ENCODE measurements around the gene ARHGAP9. TPM values are rescaled to one million over a fixed set of nuclear protein-coding genes. Genes with fewer than 3 reads are reported as not detected.
"Not testable (repeated sequence)": the region's sequence is repeated elsewhere in the genome, so short reads cannot be mapped to it uniquely, and the experiment has no call there.

Gene ARHGAP9
- total and polyA plus RNA-seq, 2 donors, result 2.9 to 5.2 TPM

- DNase-seq (ENCODE audit: extremely low spot score); H3K4me3 ChIP-seq (ENCODE audit: low read depth, low read length); H3K4me1 ChIP-seq (ENCODE audit: insufficient read depth); H3K27ac ChIP-seq (ENCODE audit: low read depth); H3K36me3 ChIP-seq (ENCODE audit: insufficient read depth): not testable (repeated sequence)
- 95% methylated on average over 46 of the region's 48 CpGs for WGBS
Observed at GRCh38 chr12:57495051-57495701, 15.5 kb upstream of the ARHGAP9 start.

DNA sequence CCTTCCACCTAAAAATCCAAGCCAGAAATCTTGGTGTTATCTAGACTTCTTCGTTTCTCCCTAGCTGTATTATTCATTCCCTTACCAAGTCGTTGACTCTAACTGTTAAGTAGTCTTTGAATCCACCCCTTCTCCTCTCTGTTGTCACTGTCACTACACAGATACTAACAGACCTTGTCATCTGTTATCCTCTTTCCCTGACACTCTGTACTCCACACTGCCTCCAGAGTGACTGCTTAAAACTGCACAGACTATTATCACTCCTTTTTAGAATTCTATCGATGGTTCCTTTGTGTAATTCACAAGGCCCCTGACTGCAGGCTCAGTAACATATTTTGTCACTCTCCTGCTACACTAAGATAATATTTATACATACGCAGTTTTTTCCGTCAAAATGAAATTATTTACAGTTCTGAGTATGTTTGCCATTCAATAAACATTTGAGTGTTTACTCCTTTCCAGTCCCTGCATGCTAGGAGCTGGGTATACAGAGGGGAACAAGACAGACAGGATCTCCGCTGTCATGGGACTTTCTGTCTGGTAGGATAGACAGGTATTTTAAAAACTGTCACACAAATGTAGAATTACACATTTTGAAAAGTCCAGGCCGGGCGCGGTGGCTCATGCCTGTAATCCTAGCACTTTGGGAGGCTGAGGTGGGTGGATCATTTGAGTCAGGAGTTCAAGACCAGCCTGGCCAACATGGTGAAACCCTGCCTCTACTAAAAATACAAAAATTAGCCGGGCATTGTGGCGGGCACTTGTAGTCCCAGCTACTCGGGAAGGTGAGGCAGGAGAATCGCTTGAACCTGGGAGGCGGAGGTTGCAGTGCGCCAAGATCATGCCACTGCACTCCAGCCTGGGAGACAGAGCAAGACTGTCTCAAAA lies 12.0 kb upstream of the ARHGAP9 start:
- no peak overlapping the region for H3K4me3 ChIP-seq (ENCODE audit: low read depth, low read length)
- no peak for DNase-seq (ENCODE audit: extremely low spot score)
- 93% methylated on average over 15 of the region's 15 CpGs for WGBS
- H3K36me3 ChIP-seq (ENCODE audit: insufficient read depth), result peaks cover 7% of the 10 kb centered on the region
- no peak overlapping the region for H3K27ac ChIP-seq (ENCODE audit: low read depth)
- H3K4me1 ChIP-seq (ENCODE audit: insufficient read depth), result peaks cover 2% of the 10 kb centered on the region

- Histone ChIP-seq H3K4me1 (ENCODE audit: insufficient read depth) (peaks cover 2% of the 10 kb centered on the region), H3K27ac (ENCODE audit: low read depth) (no peak overlapping the region), H3K36me3 (ENCODE audit: insufficient read depth) (peaks cover 7% of the 10 kb centered on the region), H3K4me3 (ENCODE audit: low read depth, low read length) (no peak overlapping the region)
- no peak for DNase-seq (ENCODE audit: extremely low spot score)
- 98% methylated on average over 4 of the region's 4 CpGs for WGBS
Observed at GRCh38 chr12:57490126-57490525, 10.5 kb upstream of the ARHGAP9 start.

DNA sequence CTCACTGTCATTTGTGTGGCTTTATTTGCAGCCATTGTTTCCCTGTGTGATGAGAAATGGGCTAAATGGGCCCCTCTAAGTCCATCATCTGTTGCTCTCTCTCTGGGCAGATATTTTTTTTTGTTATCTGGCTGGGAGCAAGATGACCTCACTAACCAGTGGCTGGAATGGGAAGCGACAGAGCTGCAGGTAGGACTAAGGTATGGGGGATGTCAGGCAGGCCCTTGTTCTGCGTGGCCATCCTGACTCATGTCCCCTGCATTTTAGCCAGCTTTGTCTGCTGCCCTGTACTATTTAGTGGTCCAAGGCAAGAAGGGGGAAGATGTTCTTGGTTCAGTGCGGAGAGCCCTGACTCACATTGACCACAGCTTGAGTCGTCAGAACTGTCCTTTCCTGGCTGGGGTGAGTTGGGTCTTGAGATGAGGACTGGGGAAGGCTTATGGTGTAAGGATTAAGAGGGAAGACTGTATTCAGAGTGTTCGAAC lies 9.5 kb upstream of the ARHGAP9 start:
- no peak overlapping the region for H3K4me3 ChIP-seq (ENCODE audit: low read depth, low read length)
- WGBS, result 89% methylated on average over 5 of the region's 5 CpGs
- H3K27ac ChIP-seq (ENCODE audit: low read depth), result no peak overlapping the region
- H3K4me1 ChIP-seq (ENCODE audit: insufficient read depth), result peaks cover 2% of the 10 kb centered on the region
- DNase-seq (ENCODE audit: extremely low spot score), result no peak
- peaks cover 7% of the 10 kb centered on the region for H3K36me3 ChIP-seq (ENCODE audit: insufficient read depth)

- Histone ChIP-seq H3K4me1 (ENCODE audit: insufficient read depth) (peaks cover 2% of the 10 kb centered on the region), H3K4me3 (ENCODE audit: low read depth, low read length) (peak overlapping the region; percentile 97), H3K27ac (ENCODE audit: low read depth) (no peak overlapping the region), H3K36me3 (ENCODE audit: insufficient read depth) (peaks cover 7% of the 10 kb centered on the region)
- DNase-seq (ENCODE audit: extremely low spot score), result no peak
- 30% methylated on average over 11 of the region's 11 CpGs for WGBS
Observed at GRCh38 chr12:57488402-57489156, 8.9 kb upstream of the ARHGAP9 start.

GRCh38 chr12:57487597-57488401 lies 8.1 kb upstream of the ARHGAP9 start, which contains the start of gene MARS1:
MARS1 (plus strand) TSS chr12:57488068; CDS start chr12:57488091, 23 bp downstream.
- peak within 1 kb of the TSS; percentile 78 for H3K27ac ChIP-seq (ENCODE audit: low read depth)
- H3K36me3 ChIP-seq (ENCODE audit: insufficient read depth), result peaks cover 6% of the 10 kb centered on the region
- WGBS, result 6% methylated on average over 47 of the region's 47 CpGs
- H3K4me1 ChIP-seq (ENCODE audit: insufficient read depth), result peaks cover 2% of the 10 kb centered on the region
- peak within 1 kb of the TSS; percentile 97 for H3K4me3 ChIP-seq (ENCODE audit: low read depth, low read length)
- peak; percentile 91 for DNase-seq (ENCODE audit: extremely low spot score)

GRCh38 chr12:57487055-57487596 lies 7.5 kb upstream of the ARHGAP9 start:
- Histone ChIP-seq H3K4me3 (ENCODE audit: low read depth, low read length) (no peak overlapping the region), H3K27ac (ENCODE audit: low read depth) (no peak overlapping the region), H3K4me1 (ENCODE audit: insufficient read depth) (peaks cover 2% of the 10 kb centered on the region), H3K36me3 (ENCODE audit: insufficient read depth) (peaks cover 5% of the 10 kb centered on the region)
- 87% methylated on average over 27 of the region's 27 CpGs for WGBS
- no peak for DNase-seq (ENCODE audit: extremely low spot score)

DNA sequence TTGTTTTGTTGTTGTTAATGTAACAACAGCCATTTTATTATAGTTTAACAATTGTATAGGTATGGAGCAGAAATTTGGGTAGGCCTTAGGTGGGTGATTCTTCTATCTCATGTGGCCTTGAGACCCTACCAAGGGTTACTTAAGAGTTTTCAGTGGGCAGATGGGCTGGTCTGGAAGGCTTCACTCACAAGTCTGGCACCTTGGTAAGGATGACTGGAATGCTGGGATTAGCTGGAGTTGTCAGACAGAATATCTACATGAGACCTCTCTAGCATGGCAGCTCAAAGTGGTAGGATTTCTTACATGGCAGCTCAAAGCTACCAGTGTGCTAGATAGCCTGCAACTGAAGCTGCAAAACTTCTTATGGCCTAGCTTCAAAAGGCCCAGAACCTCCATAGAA lies 6.0 kb upstream of the ARHGAP9 start:
- DNase-seq (ENCODE audit: extremely low spot score), result no peak
- no peak overlapping the region for H3K4me3 ChIP-seq (ENCODE audit: low read depth, low read length)
- no peaks in the 10 kb centered on the region for H3K36me3 ChIP-seq (ENCODE audit: insufficient read depth)
- no peak overlapping the region for H3K27ac ChIP-seq (ENCODE audit: low read depth)
- peaks cover 2% of the 10 kb centered on the region for H3K4me1 ChIP-seq (ENCODE audit: insufficient read depth)

DNA sequence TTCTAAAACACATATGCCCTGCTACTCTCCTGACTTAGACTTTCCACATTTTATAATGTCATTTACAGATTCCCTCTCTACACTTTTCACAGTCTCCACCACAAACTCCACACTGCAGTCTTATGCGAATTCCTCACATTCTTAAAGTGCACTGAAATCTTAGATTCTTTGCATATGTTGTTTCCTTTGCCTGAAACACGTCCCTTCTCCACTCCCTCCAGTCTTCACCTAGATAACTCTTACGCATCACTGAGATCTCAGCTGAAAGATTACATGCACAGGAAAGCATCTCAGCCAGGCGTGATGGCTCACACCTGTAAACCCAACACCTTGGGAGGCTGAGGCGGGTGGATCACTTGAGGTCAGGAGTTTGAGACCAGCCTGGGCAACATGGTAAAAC lies 3.8 kb upstream of the ARHGAP9 start:
- Histone ChIP-seq H3K36me3 (ENCODE audit: insufficient read depth) (no peaks in the 10 kb centered on the region), H3K4me1 (ENCODE audit: insufficient read depth) (no peaks in the 10 kb centered on the region), H3K4me3 (ENCODE audit: low read depth, low read length) (no peak overlapping the region), H3K27ac (ENCODE audit: low read depth) (no peak overlapping the region)
- WGBS, result 36% methylated on average over 5 of the region's 5 CpGs
- no peak for DNase-seq (ENCODE audit: extremely low spot score)

GRCh38 chr12:57481671-57482070 lies 2.0 kb upstream of the ARHGAP9 start:
- no peak for DNase-seq (ENCODE audit: extremely low spot score)
- 28% methylated on average over 1 of the region's 1 CpG for WGBS
- H3K27ac ChIP-seq (ENCODE audit: low read depth), result no peak overlapping the region
- no peaks in the 10 kb centered on the region for H3K4me1 ChIP-seq (ENCODE audit: insufficient read depth)
- no peak overlapping the region for H3K4me3 ChIP-seq (ENCODE audit: low read depth, low read length)
- H3K36me3 ChIP-seq (ENCODE audit: insufficient read depth), result no peaks in the 10 kb centered on the region

GRCh38 chr12:57479043-57479375 lies 657 bp downstream of the ARHGAP9 start:
- Histone ChIP-seq H3K36me3 (ENCODE audit: insufficient read depth) (no peaks in the 10 kb centered on the region), H3K27ac (ENCODE audit: low read depth) (peak overlapping the region; percentile 12), H3K4me1 (ENCODE audit: insufficient read depth) (no peaks in the 10 kb centered on the region), H3K4me3 (ENCODE audit: low read depth, low read length) (no peak overlapping the region)
- DNase-seq (ENCODE audit: extremely low spot score), result no peak
- WGBS, result 78% methylated on average over 10 of the region's 10 CpGs

DNA sequence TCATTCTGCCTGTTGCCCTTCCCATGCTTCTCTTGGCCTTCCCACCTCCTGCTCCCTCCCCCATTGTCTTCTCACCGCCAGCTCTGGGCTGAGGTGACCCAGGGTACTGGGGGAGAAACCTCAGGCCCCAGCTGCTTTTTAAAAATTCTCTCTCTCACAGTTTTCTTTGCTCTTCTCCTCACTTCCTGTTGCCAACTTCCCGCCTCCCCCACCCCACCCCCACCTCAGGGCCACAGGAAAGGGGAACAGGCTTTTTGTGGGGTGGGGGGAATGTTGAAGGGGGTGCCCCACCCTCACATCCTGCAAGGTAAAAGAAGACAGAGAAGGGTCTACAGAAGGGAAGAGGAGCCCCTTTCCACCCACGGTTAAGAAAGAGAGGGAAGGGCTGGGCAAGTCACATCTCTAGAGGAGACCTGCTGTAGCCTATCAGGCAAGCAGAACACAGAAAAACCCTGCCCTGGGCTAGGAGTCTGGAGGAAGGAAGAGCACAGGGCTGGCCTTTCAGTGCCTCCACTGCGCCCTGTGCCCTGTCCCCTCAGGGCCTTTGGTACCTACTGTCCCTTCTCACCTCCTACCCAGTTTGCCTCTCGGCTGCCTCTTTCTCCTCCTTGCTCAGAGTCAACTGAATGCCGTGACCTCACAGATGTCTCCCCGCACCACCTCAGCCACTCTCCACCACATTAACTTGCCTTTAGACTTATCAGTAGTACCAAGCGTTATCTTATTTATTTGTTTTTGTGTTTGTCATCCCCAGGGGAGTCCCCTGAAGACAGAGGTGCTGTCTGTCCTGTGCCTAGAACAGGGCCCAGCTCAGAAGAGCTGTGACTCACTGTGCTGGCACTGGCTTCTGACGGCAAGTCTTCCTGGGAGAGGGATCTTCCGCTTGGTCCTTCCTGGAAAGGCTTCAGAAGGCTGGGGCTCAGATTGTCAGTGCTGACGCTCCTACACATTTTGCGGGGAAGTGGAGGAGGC lies 1.7 kb downstream of the ARHGAP9 start:
- Histone ChIP-seq H3K4me3 (ENCODE audit: low read depth, low read length) (peak overlapping the region; percentile 20), H3K27ac (ENCODE audit: low read depth) (peak overlapping the region; percentile 14)

More for the DNA sequence above, 1.7 kb downstream of the ARHGAP9 start:
- WGBS, result 60% methylated on average over 12 of the region's 12 CpGs
- Histone ChIP-seq H3K36me3 (ENCODE audit: insufficient read depth) (no peaks in the 10 kb centered on the region), H3K4me1 (ENCODE audit: insufficient read depth) (no peaks in the 10 kb centered on the region)
- no peak for DNase-seq (ENCODE audit: extremely low spot score)
